Glomerular visceral epithelial cell (primary cell): ENCODE data around the gene NMNAT2.
A peak's percentile ranks its signal among the peaks of the same experiment; 100 is the strongest.

Source experiments
- DNase-seq: peaks from one replicate; pipeline ENCODE4 v3.0.0-alpha.2; 2016; ENCODE audit errors: extremely low spot score

NMNAT2 gene

GRCh38 chr1:183210681-183211080 is 207.5 kb downstream of the NMNAT2 start:
- no peak for DNase-seq

DNA sequence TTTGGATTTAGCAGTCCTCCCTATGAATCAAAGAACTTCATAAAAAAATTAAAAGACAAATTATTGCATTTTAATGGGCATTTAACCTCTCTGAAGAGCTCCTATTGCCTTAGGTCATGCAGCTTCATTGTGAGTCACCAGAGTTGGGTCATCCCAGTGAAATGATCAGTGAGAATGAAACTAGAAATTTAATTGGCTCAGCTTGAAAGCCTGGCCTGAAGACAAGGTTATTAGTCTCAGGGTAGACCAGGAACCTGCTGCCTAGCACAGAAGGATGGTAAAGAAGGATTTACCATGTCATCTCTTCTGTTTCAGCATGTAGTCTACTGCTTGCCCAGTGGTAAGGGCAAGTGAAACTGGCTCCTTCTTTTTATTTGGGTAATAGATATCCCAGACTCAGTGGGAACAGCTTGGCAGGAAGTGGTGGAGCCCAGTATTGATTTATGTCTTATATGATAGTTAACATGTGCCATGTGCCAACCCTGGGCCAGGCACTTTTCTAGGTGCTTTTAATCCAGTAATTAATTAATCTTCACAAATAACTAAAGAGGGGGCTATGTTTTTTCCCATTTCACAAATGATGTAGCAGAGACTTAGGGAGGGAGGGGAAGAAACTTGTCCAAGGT is 208.5 kb downstream of the NMNAT2 start:
- peak; percentile 75 for DNase-seq

DNA sequence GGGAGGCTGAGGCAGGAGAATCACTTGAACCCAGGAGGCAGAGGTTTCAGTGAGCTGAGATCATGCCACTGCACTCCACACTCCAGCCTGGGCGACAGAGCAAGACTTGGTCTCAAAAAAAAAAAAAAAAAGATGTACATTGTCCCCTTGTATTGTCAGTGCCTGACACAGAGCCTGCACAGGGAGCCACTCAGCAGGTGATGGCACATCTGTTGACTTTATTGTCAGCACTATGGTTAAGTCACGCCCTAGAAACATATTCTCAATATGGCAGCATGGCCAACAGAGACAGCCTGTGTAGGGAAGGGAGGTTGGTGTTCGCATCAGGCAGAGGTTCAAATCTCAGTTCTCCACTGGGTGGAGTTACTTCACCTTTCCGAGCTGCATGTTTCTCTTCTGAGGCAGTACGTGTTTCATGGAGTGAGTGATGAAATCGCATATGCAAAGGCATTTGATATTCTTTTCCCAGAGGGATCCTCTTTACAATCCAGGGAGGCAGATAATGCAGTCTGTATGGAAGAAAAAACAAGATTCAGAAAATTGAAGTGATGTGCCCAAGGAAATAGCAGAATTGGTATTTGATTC is 211.6 kb downstream of the NMNAT2 start:
- no peak for DNase-seq

- DNase-seq: no peak
These were observed 212.9 kb downstream of the NMNAT2 start for GRCh38 chr1:183205196-183205781.

DNA sequence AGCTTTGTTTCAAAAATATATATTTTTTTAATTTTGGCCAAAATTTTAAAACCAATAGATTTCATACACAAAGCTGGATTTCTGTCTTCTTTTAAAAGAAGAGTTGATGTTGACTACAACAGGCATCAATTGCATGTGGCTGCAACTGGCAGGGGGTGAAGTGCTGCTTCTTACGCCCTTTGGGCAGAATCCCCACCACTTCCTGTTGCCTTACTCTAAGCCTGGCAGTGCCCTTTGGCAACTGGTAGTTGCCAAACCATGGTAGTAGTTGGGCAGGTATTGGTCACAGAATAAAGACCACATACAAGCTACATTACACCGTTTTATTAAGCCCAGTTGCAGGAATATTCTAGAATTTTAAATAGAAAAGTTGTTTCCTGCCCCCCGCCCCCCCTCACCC is 215.1 kb downstream of the NMNAT2 start:
- DNase-seq: no peak

DNA sequence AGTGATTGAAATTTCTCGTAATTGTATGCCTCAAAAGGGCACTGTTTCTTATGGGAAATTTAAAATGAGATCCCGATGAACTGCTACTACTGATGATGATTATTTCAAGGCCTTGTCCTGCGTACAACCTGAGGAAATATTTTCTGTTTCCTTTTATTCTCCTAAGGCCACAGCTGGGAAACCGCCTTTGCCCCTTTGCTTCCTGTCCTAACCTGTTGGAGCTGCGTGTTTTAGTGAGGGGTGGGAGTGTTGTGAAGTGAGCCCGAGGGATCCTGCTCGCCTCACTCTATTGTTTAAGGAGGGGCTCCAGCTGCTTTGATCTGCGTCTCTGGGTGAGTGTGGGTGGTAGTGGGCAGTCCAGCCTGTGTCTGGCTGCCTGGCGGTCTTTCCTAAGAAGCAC is 217.7 kb downstream of the NMNAT2 start:
- no peak for DNase-seq

- DNase-seq: no peak
These were observed 218.9 kb downstream of the NMNAT2 start for GRCh38 chr1:183199304-183199703.

GRCh38 chr1:183198463-183198862 is 219.7 kb downstream of the NMNAT2 start:
- peak; percentile 78 for DNase-seq
